Right ventricle myocardium superior (tissue), 1 donor: ENCODE data around the gene HSH2D. TPM values are rescaled to one million over a fixed set of nuclear protein-coding genes. Genes with fewer than 3 reads are reported as not detected.
A peak's percentile ranks its signal among the peaks of the same experiment; 100 is the strongest.

Source experiments
- ATAC-seq: fragments of 200-7000 bp; cut with Tn5 transposase; one replicate; pipeline ENCODE4 v1.9.1; 2020; ENCODE audit warnings: mild to moderate bottlenecking; ENCODE audit not compliant: poor library complexity
- DNase-seq: peaks from one replicate; pipeline ENCODE4 v3.0.0-alpha.2; 2020
- intact Hi-C: fragments of 100-400 bp; cut with DNase I; formaldehyde crosslinking; loops from one replicate; pipeline ENCODE4 v1.11.2; 2022
- total RNA-seq: library from RNA; stranded (reverse); fragmentation: NEBNext Ultra II Directional; extraction: Animal tissue kit (Norgen Biotek cat#: 25700); gene quantifications from one replicate; pipeline ENCODE4 v1.2.1, GENCODE V29; 2021
- donor health status: DM: no; HTN: yes; CAD: no; lungs with severe emphysema.

Gene HSH2D
- total RNA-seq, 1 donor from 2014 or later, result 0.32 TPM

DNA sequence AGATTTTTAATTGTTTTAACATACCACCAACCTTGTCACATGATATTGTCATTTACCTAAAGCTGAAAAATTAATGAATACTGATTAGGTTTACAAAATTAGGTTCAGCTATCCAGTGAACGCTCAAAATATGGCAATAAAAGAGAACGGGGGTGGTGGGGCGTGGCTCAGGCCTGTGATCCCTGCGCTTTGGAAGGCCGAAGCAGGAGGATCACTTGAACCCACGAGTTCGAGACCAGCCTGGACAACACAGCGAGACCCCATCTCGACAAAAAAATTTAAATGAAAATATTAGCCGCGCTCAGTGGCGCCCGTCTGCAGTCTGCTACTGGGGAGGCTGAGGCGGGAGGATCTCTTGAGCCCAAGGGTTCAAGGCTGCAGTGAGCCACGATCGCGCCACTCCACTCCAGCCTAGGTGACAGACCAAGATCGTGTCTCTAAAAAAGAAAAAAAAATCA, 41.2 kb downstream of the HSH2D start:
- ATAC-seq (no peak), DNase-seq (no peak)
- intact Hi-C loops, result loop anchor here (5.0 kb wide), 2 partner anchors 142 to 557 kb away; no protein-coding TSS in a partner anchor

GRCh38 chr19:16185123-16185767, 41.8 kb downstream of the HSH2D start, which contains the start of gene FAM32A:
Gene FAM32A (plus strand): TSS chr19:16185410. CDS start chr19:16185443, 33 bp downstream.
- DNase-seq (peak; percentile 99), ATAC-seq (peak; percentile 99)
- intact Hi-C loops, result no loop called here

- intact Hi-C loops, result no loop called here
- DNase-seq (peak; percentile 71), ATAC-seq (peak; percentile 32)
Observed at GRCh38 chr19:16185768-16186123, 42.3 kb downstream of the HSH2D start.

- no peak for ATAC-seq
- intact Hi-C loops, result no loop called here
- DNase-seq, result peak; percentile 32
Observed at GRCh38 chr19:16188521-16188920, 45.0 kb downstream of the HSH2D start.

DNA sequence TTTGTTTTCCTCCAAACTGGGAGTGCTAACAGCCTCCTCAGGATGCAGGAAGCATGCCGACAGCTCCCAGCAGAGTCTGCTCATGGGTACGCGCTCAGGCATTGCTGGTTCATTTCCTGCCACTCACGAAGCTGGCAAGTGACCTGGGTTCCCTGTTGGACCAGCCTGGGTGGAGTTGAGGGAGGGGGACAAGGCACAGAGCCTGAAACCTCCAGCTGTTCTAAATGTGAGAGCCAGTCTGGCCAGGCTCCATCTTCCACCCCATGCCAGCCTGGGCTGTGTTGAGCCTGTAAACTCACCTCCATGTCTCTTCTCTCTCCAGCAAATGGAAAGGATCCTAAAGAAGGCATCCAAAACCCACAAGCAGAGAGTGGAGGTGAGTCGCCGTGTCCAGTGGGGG, 46.7 kb downstream of the HSH2D start:
- intact Hi-C loops, result no loop called here
- ATAC-seq (peak; percentile 20), DNase-seq (peak; percentile 41)

GRCh38 chr19:16190736-16191135, 47.3 kb downstream of the HSH2D start:
- no peak for ATAC-seq
- peak; percentile 21 for DNase-seq
- intact Hi-C loops, result no loop called here

GRCh38 chr19:16191216-16191908, 47.9 kb downstream of the HSH2D start:
- intact Hi-C loops, result no loop called here
- ATAC-seq (no peak), DNase-seq (peak; percentile 30)

- intact Hi-C loops, result no loop called here
- DNase-seq, result peak; percentile 31
- no peak for ATAC-seq
Observed at GRCh38 chr19:16193466-16193865, 50.0 kb downstream of the HSH2D start.

- no peak for ATAC-seq
- intact Hi-C loops, result no loop called here
- no peak for DNase-seq
Observed at GRCh38 chr19:16197188-16197621, 53.7 kb downstream of the HSH2D start.

DNA sequence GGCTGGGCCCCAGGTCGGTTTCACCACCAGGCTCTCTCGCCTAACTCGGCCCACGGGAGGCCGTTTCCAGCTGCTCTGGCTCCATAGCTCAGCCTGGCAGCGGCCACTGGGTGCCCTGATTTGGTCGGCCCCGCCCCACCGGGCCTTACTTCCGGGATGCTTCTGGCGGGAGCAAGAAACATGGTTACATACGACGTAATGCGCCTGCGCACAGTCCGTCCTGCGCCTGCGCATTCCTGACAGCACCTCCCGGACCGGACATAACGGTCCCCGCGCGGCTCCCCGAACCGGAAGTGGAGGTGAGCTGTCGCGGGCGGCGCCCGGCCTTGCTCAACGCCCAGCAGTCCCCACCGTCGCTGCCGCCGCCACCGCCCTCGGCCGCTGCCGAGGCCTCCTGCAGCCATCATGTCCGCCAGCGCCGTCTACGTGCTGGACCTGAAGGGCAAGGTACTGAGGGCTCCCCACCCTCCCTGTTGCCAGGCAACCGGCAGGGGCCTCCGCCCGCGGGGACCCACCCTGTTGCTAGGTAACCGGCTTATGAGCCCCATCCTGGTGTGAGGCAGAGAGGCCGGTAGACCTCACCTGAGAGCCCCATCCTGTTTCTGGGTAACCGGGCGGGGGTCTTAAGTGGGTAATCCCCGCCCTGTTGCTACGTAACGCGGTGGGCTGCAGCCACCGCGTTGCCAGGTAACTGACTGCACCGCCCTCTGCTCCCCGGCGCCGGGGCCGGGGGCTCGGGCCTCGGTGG, 54.3 kb downstream of the HSH2D start, which contains the start of gene AP1M1:
Gene AP1M1 (plus strand): TSS at position 290 of the 748 bp plus-strand sequence. CDS start 116 bp downstream, at position 406.
- DNase-seq (peak; percentile 100), ATAC-seq (peak; percentile 98)
- intact Hi-C loops, result no loop called here

DNA sequence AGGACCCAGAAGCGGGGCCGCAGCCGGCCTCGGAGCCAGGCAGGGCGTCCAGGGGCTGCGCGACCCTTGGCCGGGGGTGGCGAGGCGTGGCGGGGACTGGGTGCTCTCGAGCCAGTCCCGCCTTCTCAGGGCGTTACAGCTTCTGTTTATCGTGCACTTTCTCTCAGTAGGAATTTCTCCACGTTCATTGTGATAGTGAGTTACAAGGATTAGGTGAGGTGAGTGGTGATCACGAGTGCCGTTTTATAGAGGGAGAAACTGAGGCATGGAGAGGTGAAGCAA, 54.8 kb downstream of the HSH2D start:
- peak; percentile 1 for ATAC-seq
- intact Hi-C loops, result no loop called here
- DNase-seq, result no peak

DNA sequence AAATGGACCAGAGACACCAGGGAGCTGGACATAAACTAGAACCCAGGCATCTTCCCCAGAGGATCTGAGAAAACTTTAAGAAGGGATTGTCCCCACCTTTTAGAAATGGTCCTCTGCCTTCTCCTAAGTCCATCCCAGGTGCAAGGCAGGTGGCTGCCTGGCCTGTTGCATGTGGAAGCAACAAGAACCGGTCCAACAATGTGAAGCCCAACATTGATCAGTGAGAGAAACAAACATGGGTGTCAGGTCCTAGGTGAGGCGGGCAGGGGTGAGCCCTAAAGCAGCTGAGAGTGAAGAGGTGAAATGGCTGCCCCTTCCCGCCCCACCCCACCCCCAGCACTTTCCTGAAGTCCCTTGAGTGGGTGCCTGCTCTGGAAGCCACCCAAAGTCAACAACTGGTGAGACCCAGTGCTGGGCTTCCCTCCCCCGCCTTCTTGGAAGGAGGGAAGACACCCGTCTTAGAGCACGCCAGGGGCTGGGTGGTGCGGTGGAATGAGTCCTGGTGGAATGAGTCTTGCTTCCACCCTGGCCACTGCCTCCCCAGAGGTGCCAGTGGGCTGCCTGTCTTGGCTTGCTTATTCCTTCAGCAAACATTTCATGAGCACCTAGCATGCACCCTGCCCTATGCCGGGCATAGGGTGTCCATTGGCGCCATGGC, 55.9 kb downstream of the HSH2D start:
- ATAC-seq (no peak), DNase-seq (peak; percentile 26)
- intact Hi-C loops, result no loop called here

DNA sequence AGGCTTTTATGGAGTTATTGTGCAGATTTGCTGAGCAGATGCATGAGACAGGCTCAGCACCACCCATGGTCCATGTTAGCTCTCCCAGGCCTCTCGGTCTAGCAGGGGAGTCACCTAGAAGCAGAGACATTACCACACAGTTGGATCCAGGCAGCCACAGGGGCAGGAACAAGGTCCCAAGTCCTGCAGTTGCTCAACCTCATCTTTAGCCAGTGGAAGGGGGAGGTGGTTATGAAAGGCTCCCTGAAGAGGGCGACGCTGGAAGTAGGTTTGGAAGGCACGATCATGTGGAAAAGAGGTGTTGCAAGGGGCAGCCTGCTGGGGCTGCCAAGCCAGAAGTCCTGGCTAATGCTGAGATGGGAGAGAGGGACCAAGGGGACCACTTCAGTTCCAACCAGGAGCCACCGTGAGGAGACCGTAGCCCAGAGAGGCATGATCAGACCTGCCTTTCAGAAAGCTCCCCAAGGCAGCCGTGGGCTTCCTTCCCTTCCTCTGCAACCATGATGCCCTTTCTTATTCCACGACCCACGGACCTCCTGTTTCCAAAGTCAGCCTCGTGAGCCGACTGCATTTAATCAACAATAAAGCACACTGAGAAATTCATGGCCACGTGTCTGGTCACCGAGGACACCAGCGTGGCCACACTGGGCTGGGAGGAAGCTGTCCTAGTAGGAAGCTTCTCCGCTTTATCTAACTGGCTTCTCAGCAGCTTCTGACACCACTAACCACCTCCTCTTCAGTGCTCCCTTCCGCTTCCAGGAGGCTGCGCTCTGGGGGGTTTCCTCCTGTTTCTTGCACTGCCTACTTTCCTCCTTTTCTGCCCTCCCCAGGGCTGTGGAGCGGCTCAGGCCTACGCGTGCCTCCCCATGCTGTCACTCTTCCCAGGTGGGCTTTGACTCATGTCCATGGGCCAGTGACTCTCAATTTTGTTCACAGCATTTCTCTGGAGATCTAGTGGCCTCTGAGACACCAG, 56.8 kb downstream of the HSH2D start:
- ATAC-seq (peak; percentile 3), DNase-seq (peak; percentile 27)
- intact Hi-C loops, result no loop called here

- ATAC-seq, result no peak
- DNase-seq, result no peak
- intact Hi-C loops, result no loop called here
Observed at GRCh38 chr19:16201011-16201391, 57.5 kb downstream of the HSH2D start.

DNA sequence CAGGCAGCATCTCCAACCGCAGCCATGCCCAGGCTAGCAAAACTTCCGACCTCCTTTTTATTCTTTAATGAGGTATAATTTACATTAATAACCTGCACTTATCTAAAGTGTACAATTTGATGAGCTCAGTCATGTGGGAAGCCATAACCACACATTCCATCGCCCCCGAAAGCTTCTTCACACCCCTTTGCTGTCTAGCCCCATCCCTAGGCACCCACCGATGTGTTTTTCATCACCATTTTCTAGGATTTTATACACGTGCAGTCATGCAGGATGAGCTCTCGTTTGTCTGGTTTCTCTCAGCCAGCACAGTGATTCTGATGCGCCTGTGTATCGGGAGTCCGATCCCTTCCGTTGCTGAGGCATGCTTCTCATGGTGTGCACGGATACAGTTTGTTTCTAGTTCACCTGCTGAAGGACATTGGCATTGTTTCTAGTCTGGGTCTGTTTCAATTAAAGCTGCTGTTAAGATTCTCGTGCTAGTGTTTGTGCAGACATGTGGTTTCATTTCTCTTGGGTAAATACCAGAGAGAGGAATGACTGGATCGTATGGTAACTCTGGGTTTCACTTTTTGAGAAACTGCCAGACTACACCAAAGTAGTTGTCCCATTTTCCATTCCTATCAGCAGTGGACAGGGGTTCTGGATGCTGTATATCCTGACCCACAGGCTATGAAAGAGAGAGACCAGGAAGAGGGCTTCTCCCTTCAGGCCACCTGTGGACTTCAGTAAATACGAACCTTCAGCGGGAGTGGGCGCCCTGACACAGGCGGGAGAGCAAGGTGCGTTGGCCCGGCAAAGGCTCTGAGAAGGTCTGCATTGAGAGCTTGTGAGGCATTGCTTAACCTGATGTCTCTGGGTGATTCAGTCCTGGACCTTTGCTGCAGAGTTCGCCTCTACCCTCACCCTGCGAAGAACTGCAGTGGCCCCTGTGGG, 59.1 kb downstream of the HSH2D start:
- intact Hi-C loops, result no loop called here
- ATAC-seq, result no peak
- DNase-seq, result peak; percentile 6

GRCh38 chr19:16203256-16204004, 59.9 kb downstream of the HSH2D start:
- ATAC-seq (no peak), DNase-seq (peak; percentile 24)
- intact Hi-C loops, result no loop called here

DNA sequence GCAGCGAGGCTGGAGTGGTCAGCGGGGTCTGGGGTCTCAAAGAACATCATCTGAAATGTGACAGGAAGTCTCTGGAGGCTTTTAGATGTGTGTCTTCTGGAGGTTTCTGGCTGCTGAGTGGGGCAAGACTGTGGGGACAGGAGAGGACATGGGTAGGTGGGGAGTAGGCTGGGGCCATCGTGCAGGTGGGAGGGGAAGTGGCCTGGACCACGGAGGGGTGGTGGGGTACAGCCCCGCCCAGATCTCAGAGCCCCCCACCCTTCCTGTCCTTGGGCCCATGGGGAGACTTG, 60.5 kb downstream of the HSH2D start:
- intact Hi-C loops, result no loop called here
- DNase-seq, result peak; percentile 15
- no peak for ATAC-seq
